NB4 (cell line): ENCODE measurements around the gene ABCD1.

Source experiments
- DNase-seq: peaks from one replicate; pipeline ENCODE4 v3.0.0; 2010; ENCODE audit warnings: low read depth
- H3K4me3 ChIP-seq: one replicate; pipeline ENCODE4 v1.5.1; 2011; ENCODE audit warnings: mild to moderate bottlenecking, low read depth, low read length, moderate library complexity
- MYC ChIP-seq: IDR thresholded peaks from 2 replicates; pipeline ENCODE4 v1.6.1; 2011; ENCODE audit warnings: low read depth, low read length
- POLR2A ChIP-seq: IDR thresholded peaks from 2 replicates; pipeline ENCODE4 v1.6.1; 2011; ENCODE audit warnings: mild to moderate bottlenecking; ENCODE audit not compliant: insufficient read length; ENCODE audit errors: extremely low read depth
- TF ChIP-seq, protein P1 (sequence below): IDR thresholded peaks from one replicate; pipeline ENCODE4 v1.5.1; 2012; ENCODE audit warnings: low read depth, low read length
- TF ChIP-seq, protein P2 (sequence below): IDR thresholded peaks from 2 replicates; pipeline ENCODE4 v1.6.1; 2011; ENCODE audit warnings: low read depth, low read length

The ABCD1 gene

DNA sequence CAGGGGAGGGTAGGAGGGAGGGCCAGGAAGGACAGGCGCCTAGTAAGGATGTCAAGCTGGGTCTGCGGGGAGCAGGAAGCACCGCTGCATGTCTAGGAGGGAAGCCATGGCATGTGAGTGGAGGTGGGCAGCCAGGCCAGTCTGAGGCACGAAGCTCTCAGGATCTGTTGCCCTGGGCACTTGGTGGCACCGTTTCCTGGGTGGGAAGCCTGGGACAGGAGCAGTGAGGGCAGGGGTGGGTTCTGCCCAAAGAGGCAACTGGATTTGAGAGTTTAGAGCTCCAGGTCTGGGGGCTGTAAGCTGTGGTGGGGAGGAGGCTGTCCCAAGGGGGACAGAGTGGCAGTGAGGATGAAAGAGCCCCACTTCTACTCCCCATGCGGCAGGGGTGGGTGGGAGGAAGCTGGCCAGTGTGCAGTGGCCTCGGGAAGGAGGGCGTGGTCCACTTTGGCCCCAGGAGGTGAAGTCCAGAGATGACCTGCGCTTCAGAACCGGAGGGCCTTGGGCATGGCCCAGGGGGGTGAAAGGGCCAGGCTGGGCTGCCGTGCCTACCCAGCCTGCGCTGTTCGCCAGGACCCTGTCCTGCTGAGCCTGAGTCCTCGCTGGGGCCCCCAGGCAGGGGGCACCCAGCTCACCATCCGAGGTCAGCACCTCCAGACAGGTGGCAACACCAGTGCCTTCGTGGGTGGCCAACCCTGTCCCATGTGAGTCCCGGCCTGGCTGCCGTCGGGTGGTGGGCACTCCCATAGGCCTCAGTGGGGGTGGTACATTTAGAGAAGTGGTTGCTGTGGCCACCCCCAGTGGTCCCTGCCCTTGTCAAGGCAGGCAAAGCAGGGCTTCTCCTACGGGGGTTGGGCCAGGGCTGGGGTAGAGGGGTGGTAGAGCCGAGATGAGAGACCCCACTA is 47.9 kb downstream of the ABCD1 start:
- H3K4me3 ChIP-seq: no peak overlapping the region
- TF ChIP-seq MYC (no peak), POLR2A (no peak)
- TF ChIP-seq, protein P1, sequence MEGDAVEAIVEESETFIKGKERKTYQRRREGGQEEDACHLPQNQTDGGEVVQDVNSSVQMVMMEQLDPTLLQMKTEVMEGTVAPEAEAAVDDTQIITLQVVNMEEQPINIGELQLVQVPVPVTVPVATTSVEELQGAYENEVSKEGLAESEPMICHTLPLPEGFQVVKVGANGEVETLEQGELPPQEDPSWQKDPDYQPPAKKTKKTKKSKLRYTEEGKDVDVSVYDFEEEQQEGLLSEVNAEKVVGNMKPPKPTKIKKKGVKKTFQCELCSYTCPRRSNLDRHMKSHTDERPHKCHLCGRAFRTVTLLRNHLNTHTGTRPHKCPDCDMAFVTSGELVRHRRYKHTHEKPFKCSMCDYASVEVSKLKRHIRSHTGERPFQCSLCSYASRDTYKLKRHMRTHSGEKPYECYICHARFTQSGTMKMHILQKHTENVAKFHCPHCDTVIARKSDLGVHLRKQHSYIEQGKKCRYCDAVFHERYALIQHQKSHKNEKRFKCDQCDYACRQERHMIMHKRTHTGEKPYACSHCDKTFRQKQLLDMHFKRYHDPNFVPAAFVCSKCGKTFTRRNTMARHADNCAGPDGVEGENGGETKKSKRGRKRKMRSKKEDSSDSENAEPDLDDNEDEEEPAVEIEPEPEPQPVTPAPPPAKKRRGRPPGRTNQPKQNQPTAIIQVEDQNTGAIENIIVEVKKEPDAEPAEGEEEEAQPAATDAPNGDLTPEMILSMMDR: no peak
- TF ChIP-seq, protein P2, sequence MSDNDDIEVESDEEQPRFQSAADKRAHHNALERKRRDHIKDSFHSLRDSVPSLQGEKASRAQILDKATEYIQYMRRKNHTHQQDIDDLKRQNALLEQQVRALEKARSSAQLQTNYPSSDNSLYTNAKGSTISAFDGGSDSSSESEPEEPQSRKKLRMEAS: no peak
- DNase-seq: no peak

- no peak for DNase-seq
- TF ChIP-seq MYC (no peak), POLR2A (no peak)
- TF ChIP-seq, protein P2: no peak
- TF ChIP-seq, protein P1: no peak
- no peak overlapping the region for H3K4me3 ChIP-seq
Observed at GRCh38 chrX:153773218-153773611, 48.6 kb downstream of the ABCD1 start.

- no peak overlapping the region for H3K4me3 ChIP-seq
- TF ChIP-seq, protein P1: no peak
- TF ChIP-seq, protein P2: no peak
- no peak for TF ChIP-seq POLR2A
- no peak for TF ChIP-seq MYC
- no peak for DNase-seq
Observed at GRCh38 chrX:153773741-153774575, 49.3 kb downstream of the ABCD1 start.

- TF ChIP-seq, protein P1: no peak
- TF ChIP-seq MYC: no peak
- TF ChIP-seq, protein P2: no peak
- no peak overlapping the region for H3K4me3 ChIP-seq
- no peak for DNase-seq
Observed at GRCh38 chrX:153774576-153775292, 50.1 kb downstream of the ABCD1 start.

DNA sequence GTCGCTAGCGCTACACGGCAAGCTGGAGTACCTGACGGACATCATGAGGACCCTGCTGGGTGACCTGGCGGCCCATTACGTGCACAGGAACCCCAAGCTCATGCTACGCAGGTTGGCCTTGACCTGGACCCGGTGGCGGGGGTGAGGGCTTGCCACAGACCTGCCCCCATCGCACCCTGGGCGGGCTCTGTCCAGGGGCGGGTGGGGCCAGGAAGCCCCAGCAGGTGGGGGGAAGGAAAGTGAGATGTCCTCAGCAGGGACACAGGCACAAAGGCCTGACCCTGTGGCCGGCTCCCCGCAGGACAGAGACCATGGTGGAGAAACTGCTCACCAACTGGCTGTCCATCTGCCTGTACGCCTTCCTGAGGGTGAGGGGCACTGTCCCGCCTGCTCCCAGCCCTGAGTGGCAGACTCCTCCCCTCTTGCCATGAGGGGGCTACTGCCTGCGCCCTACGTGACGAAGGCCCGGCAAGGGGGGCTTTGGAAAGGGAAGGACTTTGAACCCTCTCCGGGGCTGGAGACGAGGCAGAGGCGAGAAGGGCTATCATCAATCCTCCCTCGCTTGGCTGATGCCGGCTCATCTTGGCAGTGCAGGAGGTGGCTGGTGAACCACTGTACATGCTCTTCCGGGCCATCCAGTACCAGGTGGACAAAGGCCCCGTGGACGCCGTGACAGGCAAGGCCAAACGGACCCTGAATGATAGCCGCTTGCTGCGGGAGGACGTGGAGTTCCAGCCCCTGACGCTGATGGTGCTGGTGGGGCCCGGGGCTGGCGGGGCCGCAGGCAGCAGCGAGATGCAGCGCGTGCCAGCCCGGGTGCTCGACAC is 50.9 kb downstream of the ABCD1 start:
- H3K4me3 ChIP-seq: no peak overlapping the region
- DNase-seq: no peak
- TF ChIP-seq MYC (no peak), POLR2A (no peak)
- TF ChIP-seq, protein P2: no peak
- TF ChIP-seq, protein P1: no peak
